Epithelial cell of umbilical artery (primary cell): ENCODE data around the gene WSCD1. TPM values are rescaled to one million over a fixed set of nuclear protein-coding genes. Genes with fewer than 3 reads are reported as not detected.

Experiments
- total RNA-seq: library from RNA; depleted of rRNA; stranded (reverse); fragments of >200 nt; gene quantifications from 2 replicates; pipeline ENCODE4 v1.2.3, GENCODE V29; 2014

Gene WSCD1
- total RNA-seq, result 63.7 and 84.0 TPM in 2 replicates

GRCh38 chr17:6069539-6070429 lies at the start of gene WSCD1:
TSS of gene WSCD1 (plus strand) at chr17:6070379. CDS start at chr17:6080659, 10,280 bp downstream.

